Liver (tissue), 9 donors: ENCODE data around the gene DIPK1A. TPM values are rescaled to one million over a fixed set of nuclear protein-coding genes. Genes with fewer than 3 reads are reported as not detected.

ENCODE experiments used
- DNase-seq: peaks from one replicate; pipeline ENCODE4 v3.0.0-alpha.2; 2017; ENCODE audit warnings: low spot score
- H3K27ac ChIP-seq, 2 donors: one replicate each; pipeline ENCODE4 v1.7.0; 2013; ENCODE audit warnings: inconsistent platforms in 2 of 2, low read length in 2 of 2, control low read depth in 1 of 2, low read depth in 1 of 2, mild to moderate bottlenecking in 1 of 2
- H3K27me3 ChIP-seq, 4 donors: one replicate each; pipeline versions ENCODE4 v1.6.1 to v1.7.0; 2013; ENCODE audit warnings: low read length in 3 of 4, inconsistent platforms in 1 of 4, mild to moderate bottlenecking in 1 of 4, moderate library complexity in 1 of 4; ENCODE audit not compliant: control insufficient read depth in 4 of 4, insufficient read depth in 4 of 4
- H3K36me3 ChIP-seq, 4 donors: one replicate each; pipeline versions ENCODE4 v1.6.1 to v1.7.0; 2013; ENCODE audit warnings: low read length in 3 of 4, mild to moderate bottlenecking in 3 of 4, low read depth in 1 of 4, moderate library complexity in 1 of 4; ENCODE audit not compliant: control insufficient read depth in 4 of 4, insufficient read depth in 3 of 4
- H3K4me1 ChIP-seq, 4 donors: one replicate each; pipeline versions ENCODE4 v1.6.1 to v1.7.0; 2013; ENCODE audit warnings: low read length in 3 of 4, mild to moderate bottlenecking in 3 of 4, moderate library complexity in 1 of 4; ENCODE audit not compliant: control insufficient read depth in 4 of 4, insufficient read depth in 4 of 4
- H3K4me3 ChIP-seq, 3 donors: one replicate each; pipeline versions ENCODE4 v1.6.1 to v1.7.0; 2013; ENCODE audit warnings: low read length in 3 of 3, control low read depth in 1 of 3, low read depth in 1 of 3, mild to moderate bottlenecking in 1 of 3
- H3K9ac ChIP-seq, 2 donors: one replicate each; pipeline ENCODE4 v1.7.0; 2013; ENCODE audit warnings: low read length in 2 of 2, mild to moderate bottlenecking in 2 of 2, moderate library complexity in 2 of 2, control low read depth in 1 of 2, low read depth in 1 of 2
- H3K9me3 ChIP-seq, 4 donors: one replicate each; pipeline versions ENCODE4 v1.6.1 to v1.7.0; 2013; ENCODE audit warnings: low read length in 3 of 4; ENCODE audit not compliant: control insufficient read depth in 4 of 4
- ATF3 ChIP-seq: IDR thresholded peaks from 2 replicates; pipeline ENCODE4 v1.6.1; 2016; ENCODE audit warnings: antibody characterized with exemption
- CTCF ChIP-seq: fragments of 150-350 bp; IDR thresholded peaks from 2 replicates; pipeline ENCODE4 v1.5.1; 2017; ENCODE audit warnings: improper control_type of control experiment, low read depth, low read length; ENCODE audit not compliant: missing input control
- EGR1 ChIP-seq, 2 donors: IDR thresholded peaks; 2 replicates each; pipeline ENCODE4 v1.6.1; 2016 to 2018; ENCODE audit warnings: antibody characterized with exemption in 2 of 2, low read depth in 2 of 2
- FOXA2 ChIP-seq: IDR thresholded peaks from 2 replicates; pipeline ENCODE4 v1.6.1; 2016; ENCODE audit warnings: antibody characterized with exemption
- GABPA ChIP-seq, 2 donors: IDR thresholded peaks in 1 of 2; conservative IDR thresholded peaks in 1 of 2; 2 replicates each; pipeline ENCODE4 v1.6.1; 2016; ENCODE audit warnings: antibody characterized with exemption in 2 of 2, mild to moderate bottlenecking in 1 of 2, moderate library complexity in 1 of 2
- HNF4A ChIP-seq, 2 donors: conservative IDR thresholded peaks; 2 replicates each; pipeline ENCODE4 v1.6.1; 2016; ENCODE audit warnings: antibody characterized with exemption in 2 of 2, mild to moderate bottlenecking in 2 of 2
- HNF4G ChIP-seq: IDR thresholded peaks from 2 replicates; pipeline ENCODE4 v1.6.1; 2016; ENCODE audit warnings: antibody characterized with exemption
- JUND ChIP-seq, 2 donors: IDR thresholded peaks; 2 replicates each; pipeline ENCODE4 v1.6.1; 2016; ENCODE audit warnings: antibody characterized with exemption in 2 of 2
- MAX ChIP-seq: IDR thresholded peaks from 2 replicates; pipeline ENCODE4 v1.6.1; 2016; ENCODE audit warnings: antibody characterized with exemption
- NR2F2 ChIP-seq: IDR thresholded peaks from 2 replicates; pipeline ENCODE4 v1.6.1; 2016; ENCODE audit warnings: antibody characterized with exemption
- REST ChIP-seq: IDR thresholded peaks from 2 replicates; pipeline ENCODE4 v1.6.1; 2016; ENCODE audit warnings: antibody characterized with exemption, mild to moderate bottlenecking
- RXRA ChIP-seq, 2 donors: IDR thresholded peaks; 2 replicates each; pipeline ENCODE4 v1.6.1; 2017 to 2018; ENCODE audit warnings: antibody characterized with exemption in 2 of 2, mild to moderate bottlenecking in 1 of 2
- SP1 ChIP-seq: IDR thresholded peaks from 2 replicates; pipeline ENCODE4 v1.6.1; 2018; ENCODE audit warnings: antibody characterized with exemption, mild to moderate bottlenecking
- YY1 ChIP-seq: IDR thresholded peaks from 2 replicates; pipeline ENCODE4 v1.6.1; 2016; ENCODE audit warnings: antibody characterized with exemption, mild to moderate bottlenecking
- ZBTB33 ChIP-seq: IDR thresholded peaks from 2 replicates; pipeline ENCODE4 v1.6.1; 2016; ENCODE audit warnings: antibody characterized with exemption
- WGBS: extraction: QIAGEN DNeasy Blood & Tissue Kit; methylation state at CpG from one replicate; pipeline ENCODE4 v1.1.7; 2013; 5-methylcytosine and 5-hydroxymethylcytosine counted together
- polyA plus RNA-seq, 2 donors: library from polyadenylated mRNA; stranded (reverse) in 1 of 2; unstranded in 1 of 2; fragments of 200-250 nt in 1 of 2; fragments of >200 nt in 1 of 2; fragmentation: Nextera tagmentation in 1 of 2; extraction: Ambion mirVana in 1 of 2; gene quantifications; one replicate each; pipeline versions ENCODE4 v1.2.1 to v1.2.3, GENCODE V29; 2013 to 2015
- total RNA-seq, 2 donors: library from RNA; depleted of rRNA; stranded (reverse); fragments of >200 nt; gene quantifications; one replicate each; pipeline ENCODE4 v1.2.3, GENCODE V29; 2014
- donor health status: healthy.
- donor health status: healthy.
- donor health status: healthy.
- donor health status: healthy.
- donor health status: healthy.

The DIPK1A gene
- total and polyA plus RNA-seq, 4 donors, result 7.9 to 11.6 (median 10.2) TPM

GRCh38 chr1:92843429-92844352 is 117.6 kb downstream of the DIPK1A start:
- H3K4me3 ChIP-seq, result no peak overlapping the region
- peaks cover 0 to 6% (median 3%) of the 10 kb centered on the region in 4 donors for H3K4me1 ChIP-seq
- TF ChIP-seq GABPA (IDR thresholded peaks at IDR 0.05 in 1 of 2, conservative IDR thresholded peaks at IDR 0.05 in 1 of 2), result no peak
- no peak for TF ChIP-seq FOXA2
- TF ChIP-seq JUND (IDR thresholded peaks at IDR 0.05), result no peak
- TF ChIP-seq CTCF, result no peak
- no peak for TF ChIP-seq MAX
- TF ChIP-seq HNF4A (conservative IDR thresholded peaks at IDR 0.05), result no peak
- TF ChIP-seq YY1, result no peak
- no peak for DNase-seq
- peaks cover 15 to 49% (median 44%) of the 10 kb centered on the region in 4 donors for H3K36me3 ChIP-seq
- H3K9ac ChIP-seq, result no peak overlapping the region
- H3K9me3 ChIP-seq, result no peaks in the 10 kb centered on the region
- 96% methylated on average over 8 of the region's 8 CpGs for WGBS
- no peaks in the 10 kb centered on the region for H3K27me3 ChIP-seq
- no peak overlapping the region for H3K27ac ChIP-seq

GRCh38 chr1:92843046-92843423 is 118.2 kb downstream of the DIPK1A start:
- TF ChIP-seq FOXA2, result no peak
- no peak for DNase-seq
- WGBS, result 44% methylated on average over 2 of the region's 2 CpGs
- Histone ChIP-seq H3K9me3 (no peaks in the 10 kb centered on the region), H3K36me3 (peaks cover 15 to 55% (median 48%) of the 10 kb centered on the region in 4 donors), H3K9ac (no peak overlapping the region), H3K27me3 (no peaks in the 10 kb centered on the region), H3K27ac (no peak overlapping the region), H3K4me1 (peaks cover 0 to 6% (median 3%) of the 10 kb centered on the region in 4 donors), H3K4me3 (no peak overlapping the region)

- peaks cover 15 to 62% (median 54%) of the 10 kb centered on the region in 4 donors for H3K36me3 ChIP-seq
- 94% methylated on average over 4 of the region's 4 CpGs for WGBS
Measured at GRCh38 chr1:92842082-92843045, 118.9 kb downstream of the DIPK1A start.

More at GRCh38 chr1:92842082-92843045, 118.9 kb downstream of the DIPK1A start:
- TF ChIP-seq GABPA (IDR thresholded peaks at IDR 0.05 in 1 of 2, conservative IDR thresholded peaks at IDR 0.05 in 1 of 2) (no peak), SP1 (no peak), YY1 (no peak), EGR1 (IDR thresholded peaks at IDR 0.05; ENCODE audit: low read depth in 2 of 2) (no peak), REST (no peak), ZBTB33 (no peak), MAX (no peak), ATF3 (no peak), HNF4A (conservative IDR thresholded peaks at IDR 0.05) (no peak), HNF4G (no peak), JUND (IDR thresholded peaks at IDR 0.05) (no peak), FOXA2 (no peak), NR2F2 (no peak), RXRA (IDR thresholded peaks at IDR 0.05) (no peak)
- H3K4me3 ChIP-seq, result no peak overlapping the region
- no peaks in the 10 kb centered on the region for H3K9me3 ChIP-seq
- H3K27me3 ChIP-seq, result no peaks in the 10 kb centered on the region
- peaks cover 0 to 6% (median 3%) of the 10 kb centered on the region in 4 donors for H3K4me1 ChIP-seq
- no peak for DNase-seq
- H3K9ac ChIP-seq, result no peak overlapping the region
- H3K27ac ChIP-seq, result no peak overlapping the region
